GM12878 (cell line): ENCODE data around the gene BORCS5. TPM values are rescaled to one million over a fixed set of nuclear protein-coding genes. Genes with fewer than 3 reads are reported as not detected.
"Not testable (repeated sequence)": the region's sequence is repeated elsewhere in the genome, so short reads cannot be mapped to it uniquely, and the experiment has no call there.

Experiments
- ATAC-seq: fragments of 200-7000 bp; cut with Tn5 transposase; 3 replicates; pipeline ENCODE4 v1.9.1; 2020; ENCODE audit warnings: mild to moderate bottlenecking, moderate library complexity
- BruUV-seq: library from RNA; stranded (reverse); fragments of 400-500 nt; replicated peaks from 2 replicates; lab custom pipeline; 2021; lab: Mats Ljungman, UMichigan
- CTCF ChIA-PET: fragments of 300-600 bp; sonication (Branson Sonifier 250); formaldehyde crosslinking; extraction: SDS; loops from one replicate; lab custom pipeline; 2021; ENCODE audit warnings: inconsistent platforms; lab: Yijun Ruan, JAX
- POLR2A ChIA-PET: fragments of 350-600 bp; formaldehyde crosslinking; extraction: SDS; loops from one replicate; lab custom pipeline; 2021; ENCODE audit warnings: inconsistent platforms; lab: Charles Lee
- RAD21 ChIA-PET: fragments of 300-600 bp; sonication (Branson Sonifier 250); formaldehyde crosslinking; loops from one replicate; lab custom pipeline; 2023; ENCODE audit warnings: antibody characterized with exemption; ENCODE audit not compliant: unreplicated experiment; lab: Charles Lee
- SMC1A ChIA-PET: fragments of 300-600 bp; sonication (Branson Sonifier 250); formaldehyde crosslinking; loops from one replicate; lab custom pipeline; 2023; ENCODE audit not compliant: unreplicated experiment, uncharacterized antibody; lab: Charles Lee
- DNase-seq: peaks from one replicate; pipeline ENCODE4 v3.0.0-alpha.2; 2011; ENCODE audit warnings: low read depth, low spot score
- FAIRE-seq: peaks from 3 replicates; lab custom pipeline; 2011; peaks lifted over from hg19 to GRCh38; lab: Jason Lieb, UNC
- H2AFZ ChIP-seq: 2 replicates; pipeline ENCODE4 v1.6.0; 2011; ENCODE audit warnings: low read depth, low read length, control low read depth; ENCODE audit not compliant: control insufficient read depth
- H3K27ac ChIP-seq: 2 replicates; pipeline ENCODE4 v1.5.1; 2011; ENCODE audit warnings: control low read depth; ENCODE audit not compliant: control insufficient read depth, insufficient read depth
- H3K27me3 ChIP-seq, 2 experiments: replicated peaks in 1 of 2; 2 replicates each; pipeline versions ENCODE4 v1.6.0 to v1.6.1; 2011; ENCODE audit warnings: low read length in 1 of 2; ENCODE audit not compliant: control insufficient read depth in 2 of 2, insufficient read depth in 2 of 2
- H3K36me3 ChIP-seq, 2 experiments: 2 replicates each; pipeline ENCODE4 v1.5.1; 2011; ENCODE audit warnings: low read length in 1 of 2; ENCODE audit not compliant: control insufficient read depth in 2 of 2, insufficient read depth in 2 of 2
- H3K4me1 ChIP-seq: 2 replicates; pipeline ENCODE4 v1.6.1; 2011; ENCODE audit warnings: mild to moderate bottlenecking, low read length, moderate library complexity, mixed read lengths; ENCODE audit not compliant: control insufficient read depth, insufficient read depth
- H3K4me2 ChIP-seq: 2 replicates; pipeline ENCODE4 v1.6.0; 2011; ENCODE audit warnings: control low read depth; ENCODE audit not compliant: control insufficient read depth, insufficient read depth
- H3K4me3 ChIP-seq: fragments of 200-600 bp; sonication (generic); 2 replicates; pipeline ENCODE4 v1.5.1; 2016
- H3K79me2 ChIP-seq: 2 replicates; pipeline ENCODE4 v1.6.0; 2011; ENCODE audit warnings: low read length; ENCODE audit not compliant: control insufficient read depth, insufficient read depth
- H3K9ac ChIP-seq: 2 replicates; pipeline ENCODE4 v1.8.0; 2011; ENCODE audit warnings: low read length, control low read depth, mixed read lengths; ENCODE audit not compliant: control insufficient read depth, insufficient read depth
- H3K9me3 ChIP-seq: replicated peaks from 3 replicates; pipeline ENCODE4 v1.5.1; 2011; ENCODE audit warnings: mild to moderate bottlenecking, low read length; ENCODE audit not compliant: control insufficient read depth, insufficient read depth
- H4K20me1 ChIP-seq: 2 replicates; pipeline ENCODE4 v1.6.0; 2011; ENCODE audit not compliant: control insufficient read depth, insufficient read depth
- ATF3 ChIP-seq: IDR thresholded peaks from 2 replicates; pipeline ENCODE4 v1.6.1; 2011; ENCODE audit warnings: low read depth, mild to moderate bottlenecking, low read length, moderate library complexity, borderline replicate concordance; ENCODE audit errors: extremely low read depth
- BHLHE40 ChIP-seq, 2 experiments: fragments of 450-650 bp in 1 of 2; IDR thresholded peaks; 2 replicates each; pipeline ENCODE4 v1.6.1; 2011 to 2017; ENCODE audit warnings: low read depth in 2 of 2, borderline replicate concordance in 1 of 2, improper control_type of control experiment in 1 of 2, low read length in 1 of 2, mild to moderate bottlenecking in 1 of 2
- EP300 ChIP-seq, 2 experiments: fragments of 150-350 bp in 1 of 2; IDR thresholded peaks; 2 replicates each; pipeline ENCODE4 v1.6.1; 2011 to 2012; ENCODE audit warnings: low read depth in 2 of 2, low read length in 2 of 2, borderline replicate concordance in 1 of 2, improper control_type of control experiment in 1 of 2, inconsistent platforms in 1 of 2; ENCODE audit not compliant: control insufficient read depth in 1 of 2
- IRF4 ChIP-seq: IDR thresholded peaks from 2 replicates; pipeline ENCODE4 v1.6.1; 2011; ENCODE audit warnings: low read depth, low read length
- NR2C1 ChIP-seq: fragments of 450-650 bp; IDR thresholded peaks from 2 replicates; pipeline ENCODE4 v1.6.1; 2017; ENCODE audit warnings: antibody characterized with exemption, mild to moderate bottlenecking, moderate library complexity
- STAT3 ChIP-seq: IDR thresholded peaks from 2 replicates; pipeline ENCODE4 v1.6.1; 2011; ENCODE audit warnings: low read depth, low read length, improper control_type of control experiment
- TCF3 ChIP-seq: IDR thresholded peaks from 2 replicates; pipeline ENCODE4 v1.6.1; 2012; ENCODE audit warnings: low read depth, mild to moderate bottlenecking, low read length, borderline replicate concordance; ENCODE audit not compliant: insufficient read depth
- WGBS: methylation state at CpG from one replicate; pipeline ENCODE4 v1.1.6; 2016; ENCODE audit warnings: low lambda C conversion rate; ENCODE audit not compliant: insufficient replicate concordance, insufficient coverage; ENCODE audit errors: missing lambda C conversion rate; 5-methylcytosine and 5-hydroxymethylcytosine counted together
- in situ Hi-C: fragments of 300-500 bp; cut with MboI; formaldehyde crosslinking; loops from 9 replicates; pipeline ENCODE4 v1.14.3; 2018; ENCODE audit warnings: mixed read lengths
- intact Hi-C: fragments of 100-400 bp; cut with micrococcal nuclease; formaldehyde crosslinking; loops from one replicate; pipeline ENCODE4 v1.14.2; 2022; ENCODE audit not compliant: unreplicated experiment
- polyA plus RNA-seq, 11 experiments: library from polyadenylated mRNA; depleted of rRNA in 4 of 11; unstranded in 6 of 11; stranded (reverse) in 5 of 11; fragments of >200 nt; fragmentation: Nextera tagmentation in 4 of 11; fragmentation: Illumina TruSeq in 1 of 11; extraction: Ambion mirVana in 4 of 11; extraction: Trizol in 1 of 11; gene quantifications; 1 replicate in 1 of 11; 2 replicates in 10 of 11; pipeline versions ENCODE4 v1.2.1 to v1.2.3, GENCODE V29; 2011 to 2016; ENCODE audit warnings: inconsistent platforms in 2 of 11, missing spikeins in 2 of 11, low read depth in 1 of 11
- total RNA-seq, 4 experiments: library from RNA; depleted of rRNA in 3 of 4; stranded (reverse); fragments of >200 nt in 3 of 4; fragmentation: Illumina TruSeq in 1 of 4; extraction: Trizol in 1 of 4; gene quantifications; 2 replicates each; pipeline versions ENCODE4 v1.2.1 to v1.2.3, GENCODE V29; 2013 to 2021

Gene BORCS5
- total and polyA plus RNA-seq, 10 of the 15 experiments (the other 5 are each of a cell fraction or from before 2014, with no cell fraction given): 1.4 to 39.7 (median 16.1) TPM

DNA sequence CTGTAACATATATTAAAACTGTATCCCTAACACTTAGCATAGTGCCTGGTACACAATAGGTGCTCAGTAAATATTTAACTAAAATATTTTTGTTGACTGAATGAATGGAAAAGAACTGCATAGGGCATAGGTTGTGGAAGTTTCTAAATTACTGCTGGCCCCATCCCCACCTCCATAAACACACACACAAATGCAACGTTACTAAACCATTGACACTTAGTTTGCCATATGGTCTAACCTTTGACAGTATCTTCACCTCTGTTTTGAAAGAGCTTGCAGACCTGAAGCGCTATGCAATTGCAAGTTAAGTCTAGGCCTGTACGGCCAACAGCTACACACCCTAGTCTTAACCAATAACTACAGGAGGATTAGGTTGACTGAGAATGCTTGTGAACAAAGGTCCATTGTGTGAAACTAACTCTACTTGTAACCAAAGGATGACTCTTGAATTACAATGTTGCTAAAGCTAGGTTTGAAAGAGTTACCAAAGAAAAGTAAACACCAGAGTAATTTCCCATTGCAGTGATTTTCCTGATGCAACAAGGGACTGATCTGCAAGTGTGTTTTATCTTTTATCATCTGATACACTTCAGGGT, 5.9 kb upstream of the BORCS5 start:
- ChIA-PET SMC1A (interaction anchor here (0.9 to 1.3 kb wide), 3 partner anchors 8 to 14 kb away, joined by 3 read pairs; no protein-coding TSS in a partner anchor), RAD21 (no interaction called here)
- Histone ChIP-seq H2AFZ (no peak overlapping the region), H3K9me3 (no peaks in the 10 kb centered on the region), H3K4me2 (no peak overlapping the region), H4K20me1 (no peaks in the 10 kb centered on the region), H3K4me3 (peak overlapping the region; percentile 55; the same call in 1 of the 2 replicates), H3K79me2 (no peaks in the 10 kb centered on the region), H3K36me3 (no peaks in the 10 kb centered on the region), H3K9ac (no peak overlapping the region), H3K4me1 (peaks cover 10% of the 10 kb centered on the region), H3K27me3 (peaks cover 0 to 3% of the 10 kb centered on the region in 2 experiments; a peak in 2 of 4 replicates)
- DNase-seq (no peak), FAIRE-seq (no peak), ATAC-seq (no peak)
- in situ Hi-C loops: no loop called here
- BruUV-seq: no TSS peak
- intact Hi-C loops: no loop called here
- 97% methylated on average over 3 of the region's 3 CpGs for WGBS
- no peak for TF ChIP-seq ATF3
- TF ChIP-seq BHLHE40 (IDR thresholded peaks at IDR 0.05; ENCODE audit: borderline replicate concordance in 1 of 2, low read depth in 2 of 2, low read length in 1 of 2): no peak
- TF ChIP-seq STAT3: no peak
- no peak for TF ChIP-seq TCF3
- TF ChIP-seq IRF4: no peak
- TF ChIP-seq EP300 (IDR thresholded peaks at IDR 0.05; ENCODE audit: borderline replicate concordance in 1 of 2, control insufficient read depth in 1 of 2, low read depth in 2 of 2, low read length in 2 of 2): no peak
- TF ChIP-seq NR2C1: no peak
- TF ChIP-seq, all 136 proteins: peak for 0
- CTCF ChIA-PET: interaction anchor here (0.5 to 3.2 kb wide), 4 partner anchors 16 to 1156 kb away, joined by 3 to 18 read pairs (median 4); no protein-coding TSS in a partner anchor
- H3K27ac ChIP-seq: no peak overlapping the region
- POLR2A ChIA-PET: interaction anchor here (0.5 to 0.6 kb wide), 2 partner anchors 24 to 1976 kb away, joined by 3 to 6 read pairs; no protein-coding TSS in a partner anchor

DNA sequence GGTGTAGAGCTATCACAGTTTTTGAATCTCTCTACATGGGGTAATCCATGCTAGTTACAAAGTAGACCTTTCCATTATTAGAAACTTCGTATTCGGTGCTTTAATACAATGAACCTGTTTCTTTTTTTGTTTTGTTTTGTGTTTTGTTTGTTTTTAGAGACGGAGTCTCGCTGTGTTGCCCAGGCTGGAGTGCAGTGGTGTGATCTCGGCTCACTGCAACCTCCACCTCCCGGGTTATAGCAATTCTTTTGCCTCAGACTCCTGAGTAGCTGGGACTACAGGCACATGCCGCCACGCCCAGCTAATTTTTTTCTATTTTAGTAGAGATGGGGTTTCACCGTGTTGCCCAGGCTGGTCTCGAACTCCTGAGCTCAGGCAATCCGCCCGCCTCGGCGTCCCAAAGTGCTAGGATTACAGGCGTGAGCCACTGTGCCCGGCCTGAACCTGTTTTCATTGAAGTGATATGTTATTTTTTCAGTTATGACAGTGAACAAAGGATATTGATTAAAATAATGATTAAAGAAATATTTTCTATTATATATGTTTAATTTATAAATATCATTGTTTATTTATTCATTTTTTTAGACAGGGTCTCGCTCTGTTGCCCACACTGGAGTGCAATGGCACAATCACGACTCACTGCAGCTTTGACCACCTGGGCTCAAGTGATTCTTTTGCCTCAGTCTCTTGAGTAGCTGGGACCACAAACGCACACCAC, 5.3 kb upstream of the BORCS5 start:
- H3K4me2 ChIP-seq, H3K27me3 ChIP-seq, H4K20me1 ChIP-seq, ATAC-seq, H3K36me3 ChIP-seq, H3K9ac ChIP-seq, DNase-seq, FAIRE-seq, H2AFZ ChIP-seq, H3K79me2 ChIP-seq, intact Hi-C loops, in situ Hi-C loops, H3K9me3 ChIP-seq, H3K4me3 ChIP-seq, BruUV-seq, H3K27ac ChIP-seq, RAD21 ChIA-PET: not testable (repeated sequence)
- WGBS: 76% methylated on average over 19 of the region's 19 CpGs
- CTCF ChIA-PET: interaction anchor here (0.5 to 3.2 kb wide), 5 partner anchors 13 to 1156 kb away, joined by 3 to 18 read pairs (median 4); no protein-coding TSS in a partner anchor
- SMC1A ChIA-PET: interaction anchor here (0.9 to 1.3 kb wide), 3 partner anchors 9 to 15 kb away, joined by 3 read pairs; no protein-coding TSS in a partner anchor
- POLR2A ChIA-PET: interaction anchor here (0.5 to 0.6 kb wide), 2 partner anchors 23 to 1975 kb away, joined by 3 to 6 read pairs; no protein-coding TSS in a partner anchor
- H3K4me1 ChIP-seq: peaks cover 10% of the 10 kb centered on the region
